HG02884 (cell line): ENCODE results near the gene RPL28.
"Not testable (repeated sequence)": the region's sequence is repeated elsewhere in the genome, so short reads cannot be mapped to it uniquely, and the experiment has no call there.

ENCODE experiments used
- ATAC-seq: cut with Tn5 transposase; IDR thresholded peaks from one replicate; pipeline ENCODE4 v1.9.1; 2021; ENCODE audit warnings: mild to moderate bottlenecking, moderate library complexity; ENCODE audit not compliant: unreplicated experiment

The RPL28 gene

GRCh38 chr19:55391191-55391670 lies 5.5 kb downstream of the RPL28 start:
- no peak for ATAC-seq

- ATAC-seq, result no peak
Observed at GRCh38 chr19:55391702-55392615, 6.2 kb downstream of the RPL28 start.

GRCh38 chr19:55392820-55393761 lies 7.4 kb downstream of the RPL28 start:
- no peak for ATAC-seq

- no peak for ATAC-seq
Observed at GRCh38 chr19:55398200-55398925, 12.6 kb downstream of the RPL28 start.

- ATAC-seq, result no peak
Observed at GRCh38 chr19:55400281-55401087, 14.8 kb downstream of the RPL28 start.

GRCh38 chr19:55401390-55401789 lies 15.7 kb downstream of the RPL28 start:
- not testable (repeated sequence) for ATAC-seq

- ATAC-seq, result no peak
Observed at GRCh38 chr19:55402509-55402908, 16.8 kb downstream of the RPL28 start.

GRCh38 chr19:55405638-55406037 lies 19.9 kb downstream of the RPL28 start:
- no peak for ATAC-seq

- ATAC-seq, result no peak
Observed at GRCh38 chr19:55406091-55406825, 20.5 kb downstream of the RPL28 start.

GRCh38 chr19:55406826-55407549 lies 21.3 kb downstream of the RPL28 start:
- ATAC-seq, result no peak

GRCh38 chr19:55407550-55407799 lies 21.7 kb downstream of the RPL28 start, which contains the start of gene UBE2S:
Gene UBE2S, minus strand, starts transcription at chr19:55407788. Its CDS starts 199 bp downstream, at chr19:55407589.
- not testable (repeated sequence) for ATAC-seq

- peak; percentile 78 for ATAC-seq
Observed at GRCh38 chr19:55407800-55408532, 22.2 kb downstream of the RPL28 start.

- no peak for ATAC-seq
Observed at GRCh38 chr19:55408533-55408872, 22.8 kb downstream of the RPL28 start.

- not testable (repeated sequence) for ATAC-seq
Observed at GRCh38 chr19:55409179-55409578, 23.4 kb downstream of the RPL28 start.

GRCh38 chr19:55410168-55410567 lies 24.4 kb downstream of the RPL28 start:
- ATAC-seq, result no peak

GRCh38 chr19:55418185-55418584 lies 32.5 kb downstream of the RPL28 start:
- ATAC-seq, result no peak

GRCh38 chr19:55419103-55419502 lies 33.4 kb downstream of the RPL28 start:
- no peak for ATAC-seq

- no peak for ATAC-seq
Observed at GRCh38 chr19:55419624-55420236, 34.0 kb downstream of the RPL28 start.
